ENCODE measurements around the gene NDUFAF4. TPM values are rescaled to one million over a fixed set of nuclear protein-coding genes. Genes with fewer than 3 reads are reported as not detected.

The NDUFAF4 gene
- total and polyA plus RNA-seq, 2 experiments from 2014 or later: 35.1 to 233 TPM

GRCh38 chr6:96913621-96914020 lies 15.9 kb upstream of the NDUFAF4 start (continued):
- TF ChIP-seq ETS1 (IDR thresholded peaks at IDR 0.05): no peak
- TF ChIP-seq, protein P1, sequence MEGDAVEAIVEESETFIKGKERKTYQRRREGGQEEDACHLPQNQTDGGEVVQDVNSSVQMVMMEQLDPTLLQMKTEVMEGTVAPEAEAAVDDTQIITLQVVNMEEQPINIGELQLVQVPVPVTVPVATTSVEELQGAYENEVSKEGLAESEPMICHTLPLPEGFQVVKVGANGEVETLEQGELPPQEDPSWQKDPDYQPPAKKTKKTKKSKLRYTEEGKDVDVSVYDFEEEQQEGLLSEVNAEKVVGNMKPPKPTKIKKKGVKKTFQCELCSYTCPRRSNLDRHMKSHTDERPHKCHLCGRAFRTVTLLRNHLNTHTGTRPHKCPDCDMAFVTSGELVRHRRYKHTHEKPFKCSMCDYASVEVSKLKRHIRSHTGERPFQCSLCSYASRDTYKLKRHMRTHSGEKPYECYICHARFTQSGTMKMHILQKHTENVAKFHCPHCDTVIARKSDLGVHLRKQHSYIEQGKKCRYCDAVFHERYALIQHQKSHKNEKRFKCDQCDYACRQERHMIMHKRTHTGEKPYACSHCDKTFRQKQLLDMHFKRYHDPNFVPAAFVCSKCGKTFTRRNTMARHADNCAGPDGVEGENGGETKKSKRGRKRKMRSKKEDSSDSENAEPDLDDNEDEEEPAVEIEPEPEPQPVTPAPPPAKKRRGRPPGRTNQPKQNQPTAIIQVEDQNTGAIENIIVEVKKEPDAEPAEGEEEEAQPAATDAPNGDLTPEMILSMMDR (conservative IDR thresholded peaks at IDR 0.05; ENCODE audit: low read depth in 2 of 2): no peak
- no peak for TF ChIP-seq STAT1 (IDR thresholded peaks at IDR 0.05; ENCODE audit: unreplicated experiment)
- no peak for TF ChIP-seq POLR2AphosphoS5 (IDR thresholded peaks at IDR 0.05; ENCODE audit: low read depth)
- TF ChIP-seq EZH2phosphoT487 (IDR thresholded peaks at IDR 0.05; ENCODE audit: unreplicated experiment): no peak

DNA sequence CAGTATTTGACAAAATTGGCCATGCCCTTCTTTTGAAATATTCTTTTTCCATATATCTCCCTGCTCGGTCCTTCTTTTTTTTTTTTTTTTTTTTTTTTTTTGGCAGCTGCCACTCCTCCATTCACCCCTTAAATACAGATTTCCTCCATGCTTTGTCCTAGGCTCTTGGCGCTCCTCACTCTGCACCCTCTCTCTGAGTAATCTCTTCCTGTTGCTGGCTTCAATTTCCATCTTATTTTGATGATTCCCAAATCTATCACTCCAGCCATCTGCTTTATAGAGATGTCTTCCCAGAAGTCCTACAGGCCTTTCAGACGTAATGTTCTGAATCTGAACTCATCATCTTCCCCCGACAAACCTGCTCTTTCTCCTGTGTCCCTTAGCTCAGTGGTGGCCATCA lies 14.1 kb upstream of the NDUFAF4 start:
- peak overlapping the region; percentile 84; the same call in 1 of the 2 replicates for H2AFZ ChIP-seq
- no peaks in the 10 kb centered on the region for H3K27me3 ChIP-seq (ENCODE audit: insufficient read depth)
- TF ChIP-seq JUNB (IDR thresholded peaks at IDR 0.05; ENCODE audit: unreplicated experiment): no peak
- TF ChIP-seq, protein P2, sequence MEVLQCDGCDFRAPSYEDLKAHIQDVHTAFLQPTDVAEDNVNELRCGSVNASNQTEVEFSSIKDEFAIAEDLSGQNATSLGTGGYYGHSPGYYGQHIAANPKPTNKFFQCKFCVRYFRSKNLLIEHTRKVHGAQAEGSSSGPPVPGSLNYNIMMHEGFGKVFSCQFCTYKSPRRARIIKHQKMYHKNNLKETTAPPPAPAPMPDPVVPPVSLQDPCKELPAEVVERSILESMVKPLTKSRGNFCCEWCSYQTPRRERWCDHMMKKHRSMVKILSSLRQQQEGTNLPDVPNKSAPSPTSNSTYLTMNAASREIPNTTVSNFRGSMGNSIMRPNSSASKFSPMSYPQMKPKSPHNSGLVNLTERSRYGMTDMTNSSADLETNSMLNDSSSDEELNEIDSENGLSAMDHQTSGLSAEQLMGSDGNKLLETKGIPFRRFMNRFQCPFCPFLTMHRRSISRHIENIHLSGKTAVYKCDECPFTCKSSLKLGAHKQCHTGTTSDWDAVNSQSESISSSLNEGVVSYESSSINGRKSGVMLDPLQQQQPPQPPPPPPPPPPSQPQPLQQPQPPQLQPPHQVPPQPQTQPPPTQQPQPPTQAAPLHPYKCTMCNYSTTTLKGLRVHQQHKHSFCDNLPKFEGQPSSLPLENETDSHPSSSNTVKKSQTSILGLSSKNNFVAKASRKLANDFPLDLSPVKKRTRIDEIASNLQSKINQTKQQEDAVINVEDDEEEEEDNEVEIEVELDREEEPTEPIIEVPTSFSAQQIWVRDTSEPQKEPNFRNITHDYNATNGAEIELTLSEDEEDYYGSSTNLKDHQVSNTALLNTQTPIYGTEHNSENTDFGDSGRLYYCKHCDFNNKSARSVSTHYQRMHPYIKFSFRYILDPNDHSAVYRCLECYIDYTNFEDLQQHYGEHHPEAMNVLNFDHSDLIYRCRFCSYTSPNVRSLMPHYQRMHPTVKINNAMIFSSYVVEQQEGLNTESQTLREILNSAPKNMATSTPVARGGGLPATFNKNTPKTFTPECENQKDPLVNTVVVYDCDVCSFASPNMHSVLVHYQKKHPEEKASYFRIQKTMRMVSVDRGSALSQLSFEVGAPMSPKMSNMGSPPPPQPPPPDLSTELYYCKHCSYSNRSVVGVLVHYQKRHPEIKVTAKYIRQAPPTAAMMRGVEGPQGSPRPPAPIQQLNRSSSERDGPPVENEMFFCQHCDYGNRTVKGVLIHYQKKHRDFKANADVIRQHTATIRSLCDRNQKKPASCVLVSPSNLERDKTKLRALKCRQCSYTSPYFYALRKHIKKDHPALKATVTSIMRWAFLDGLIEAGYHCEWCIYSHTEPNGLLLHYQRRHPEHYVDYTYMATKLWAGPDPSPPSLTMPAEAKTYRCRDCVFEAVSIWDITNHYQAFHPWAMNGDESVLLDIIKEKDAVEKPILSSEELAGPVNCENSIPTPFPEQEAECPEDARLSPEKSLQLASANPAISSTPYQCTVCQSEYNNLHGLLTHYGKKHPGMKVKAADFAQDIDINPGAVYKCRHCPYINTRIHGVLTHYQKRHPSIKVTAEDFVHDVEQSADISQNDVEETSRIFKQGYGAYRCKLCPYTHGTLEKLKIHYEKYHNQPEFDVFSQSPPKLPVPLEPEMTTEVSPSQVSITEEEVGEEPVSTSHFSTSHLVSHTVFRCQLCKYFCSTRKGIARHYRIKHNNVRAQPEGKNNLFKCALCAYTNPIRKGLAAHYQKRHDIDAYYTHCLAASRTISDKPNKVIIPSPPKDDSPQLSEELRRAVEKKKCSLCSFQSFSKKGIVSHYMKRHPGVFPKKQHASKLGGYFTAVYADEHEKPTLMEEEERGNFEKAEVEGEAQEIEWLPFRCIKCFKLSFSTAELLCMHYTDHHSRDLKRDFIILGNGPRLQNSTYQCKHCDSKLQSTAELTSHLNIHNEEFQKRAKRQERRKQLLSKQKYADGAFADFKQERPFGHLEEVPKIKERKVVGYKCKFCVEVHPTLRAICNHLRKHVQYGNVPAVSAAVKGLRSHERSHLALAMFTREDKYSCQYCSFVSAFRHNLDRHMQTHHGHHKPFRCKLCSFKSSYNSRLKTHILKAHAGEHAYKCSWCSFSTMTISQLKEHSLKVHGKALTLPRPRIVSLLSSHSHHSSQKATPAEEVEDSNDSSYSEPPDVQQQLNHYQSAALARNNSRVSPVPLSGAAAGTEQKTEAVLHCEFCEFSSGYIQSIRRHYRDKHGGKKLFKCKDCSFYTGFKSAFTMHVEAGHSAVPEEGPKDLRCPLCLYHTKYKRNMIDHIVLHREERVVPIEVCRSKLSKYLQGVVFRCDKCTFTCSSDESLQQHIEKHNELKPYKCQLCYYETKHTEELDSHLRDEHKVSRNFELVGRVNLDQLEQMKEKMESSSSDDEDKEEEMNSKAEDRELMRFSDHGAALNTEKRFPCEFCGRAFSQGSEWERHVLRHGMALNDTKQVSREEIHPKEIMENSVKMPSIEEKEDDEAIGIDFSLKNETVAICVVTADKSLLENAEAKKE (CRISPR knock-in tag; IDR thresholded peaks at IDR 0.05): no peak
- no peak for TF ChIP-seq EZH2phosphoT487 (IDR thresholded peaks at IDR 0.05; ENCODE audit: unreplicated experiment)
- no peak for TF ChIP-seq ZNF331 (CRISPR knock-in tag; IDR thresholded peaks at IDR 0.05; ENCODE audit: low read depth)
- TF ChIP-seq, protein P1 (conservative IDR thresholded peaks at IDR 0.05; ENCODE audit: low read depth in 2 of 2): no peak
- no peak for TF ChIP-seq ZNF114 (CRISPR knock-in tag; IDR thresholded peaks at IDR 0.05)
- TF ChIP-seq POLR2AphosphoS5 (IDR thresholded peaks at IDR 0.05; ENCODE audit: low read depth): no peak
- no peak for TF ChIP-seq ETS1 (IDR thresholded peaks at IDR 0.05)
- no peaks in the 10 kb centered on the region for H3F3A ChIP-seq (replicated peaks; ENCODE audit: low read depth)
- no peaks in the 10 kb centered on the region for H3K79me2 ChIP-seq (replicated peaks; ENCODE audit: insufficient read depth)
- no peaks in the 10 kb centered on the region for H3K36me3 ChIP-seq (ENCODE audit: insufficient read depth)
- H3K9me2 ChIP-seq (ENCODE audit: insufficient read depth): no peaks in the 10 kb centered on the region
- DNase-seq (ENCODE audit: low spot score): no peak
- ATAC-seq: no peak
- no peaks in the 10 kb centered on the region for H3K4me1 ChIP-seq (ENCODE audit: insufficient read depth)
- H3K4me3 Mint-ChIP-seq: no peak overlapping the region
- no peaks in the 10 kb centered on the region for H3K36me3 Mint-ChIP-seq (ENCODE audit: low read depth)
- H3K27ac ChIP-seq (ENCODE audit: low read depth): no peak overlapping the region
- no peaks in the 10 kb centered on the region for H4K20me1 ChIP-seq (replicated peaks; ENCODE audit: insufficient read depth)
- no peak overlapping the region for H3K4me3 ChIP-seq
- H3K4me2 ChIP-seq: no peak overlapping the region
- no peaks in the 10 kb centered on the region for H3K9me3 Mint-ChIP-seq
- no peak overlapping the region for H3K27ac Mint-ChIP-seq
- H3K4me1 Mint-ChIP-seq: peaks cover 7% of the 10 kb centered on the region
- H3K27me3 Mint-ChIP-seq (ENCODE audit: insufficient read depth, low read depth, poor library complexity): no peaks in the 10 kb centered on the region
